AG08395 (cell line): Measurements from ENCODE around the gene PIN1.

ENCODE experiments used
- DNase-seq: peaks from one replicate; pipeline ENCODE4 v3.0.0; 2012; ENCODE audit warnings: mixed read lengths, low spot score

PIN1 gene

DNA sequence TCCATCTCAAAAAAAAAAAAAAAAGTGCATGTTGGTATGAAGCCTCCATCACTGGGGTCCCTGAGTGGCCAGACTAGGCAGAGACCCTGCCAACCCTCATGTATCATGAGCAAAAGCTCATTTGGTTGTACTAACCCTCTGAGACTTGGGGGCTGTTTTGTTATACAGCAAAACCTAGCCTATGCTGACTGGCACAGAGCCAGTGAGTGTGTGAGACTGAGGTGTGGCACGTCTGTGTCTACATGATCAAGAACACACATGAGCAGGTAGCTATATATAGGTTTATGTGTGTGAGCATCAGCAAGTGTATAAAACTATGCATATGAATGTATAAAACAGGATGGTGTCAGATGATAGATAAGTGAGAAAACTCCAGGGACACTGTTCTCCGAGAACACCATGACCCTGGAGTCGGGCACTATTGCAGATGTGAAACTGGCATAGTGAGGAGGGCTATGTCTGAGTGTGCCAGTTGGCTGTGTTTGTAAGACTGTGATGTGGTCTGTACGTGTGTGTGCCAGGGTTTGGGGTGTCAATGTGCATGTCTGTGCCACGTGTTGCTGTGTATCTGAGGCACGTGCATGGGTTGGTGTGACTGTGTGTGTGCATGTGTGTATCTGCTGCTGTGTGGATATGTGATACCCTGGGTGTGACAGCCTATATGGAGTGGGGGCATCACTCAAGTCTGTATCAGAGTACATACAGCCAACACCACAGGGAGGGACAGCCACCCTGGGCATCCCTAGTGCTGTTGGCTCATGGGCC, 56.7 kb downstream of the PIN1 start:
- no peak for DNase-seq
